ENCODE results near the gene ARHGAP33.

Gene ARHGAP33

GRCh38 chr19:35775298-35776101 is at the start of gene ARHGAP33:
Gene ARHGAP33, plus strand, starts transcription at chr19:35775564. Its CDS starts 95 bp downstream, at chr19:35775659.
- DNase-seq = peak; percentile 94 to 98 (median 97)

GRCh38 chr19:35727053-35727955 is 48.1 kb upstream of the ARHGAP33 start:
- no peak for DNase-seq

- DNase-seq = no peak
Measured at GRCh38 chr19:35727956-35728706, 47.2 kb upstream of the ARHGAP33 start.

GRCh38 chr19:35729021-35729420 is 46.3 kb upstream of the ARHGAP33 start:
- DNase-seq = no peak

- no peak for DNase-seq
Measured at GRCh38 chr19:35729763-35730162, 45.6 kb upstream of the ARHGAP33 start.

GRCh38 chr19:35730326-35730725 is 45.0 kb upstream of the ARHGAP33 start:
- no peak for DNase-seq

- no peak for DNase-seq
Measured at GRCh38 chr19:35731353-35731752, 44.0 kb upstream of the ARHGAP33 start.

- DNase-seq = no peak
Measured at GRCh38 chr19:35731779-35732405, 43.5 kb upstream of the ARHGAP33 start.

- no peak for DNase-seq
Measured at GRCh38 chr19:35732540-35733179, 42.7 kb upstream of the ARHGAP33 start.

GRCh38 chr19:35733180-35734125 is 41.9 kb upstream of the ARHGAP33 start:
- DNase-seq = no peak

- DNase-seq = no peak
Measured at GRCh38 chr19:35734273-35734672, 41.1 kb upstream of the ARHGAP33 start.

GRCh38 chr19:35734889-35735288 is 40.5 kb upstream of the ARHGAP33 start:
- no peak for DNase-seq

GRCh38 chr19:35736913-35737886 is 38.2 kb upstream of the ARHGAP33 start:
- no peak for DNase-seq

- no peak for DNase-seq
Measured at GRCh38 chr19:35738021-35738886, 37.1 kb upstream of the ARHGAP33 start.

- no peak for DNase-seq
Measured at GRCh38 chr19:35738887-35739229, 36.5 kb upstream of the ARHGAP33 start.

- no peak for DNase-seq
Measured at GRCh38 chr19:35739275-35740107, 35.9 kb upstream of the ARHGAP33 start.

- DNase-seq = no peak
Measured at GRCh38 chr19:35740108-35740422, 35.3 kb upstream of the ARHGAP33 start.
